GM21515 (cell line): Measurements from ENCODE around the gene KEL.

ENCODE experiments used
- ATAC-seq: cut with Tn5 transposase; IDR thresholded peaks from one replicate; pipeline ENCODE4 v1.9.1; 2021; ENCODE audit not compliant: unreplicated experiment

The KEL gene

DNA sequence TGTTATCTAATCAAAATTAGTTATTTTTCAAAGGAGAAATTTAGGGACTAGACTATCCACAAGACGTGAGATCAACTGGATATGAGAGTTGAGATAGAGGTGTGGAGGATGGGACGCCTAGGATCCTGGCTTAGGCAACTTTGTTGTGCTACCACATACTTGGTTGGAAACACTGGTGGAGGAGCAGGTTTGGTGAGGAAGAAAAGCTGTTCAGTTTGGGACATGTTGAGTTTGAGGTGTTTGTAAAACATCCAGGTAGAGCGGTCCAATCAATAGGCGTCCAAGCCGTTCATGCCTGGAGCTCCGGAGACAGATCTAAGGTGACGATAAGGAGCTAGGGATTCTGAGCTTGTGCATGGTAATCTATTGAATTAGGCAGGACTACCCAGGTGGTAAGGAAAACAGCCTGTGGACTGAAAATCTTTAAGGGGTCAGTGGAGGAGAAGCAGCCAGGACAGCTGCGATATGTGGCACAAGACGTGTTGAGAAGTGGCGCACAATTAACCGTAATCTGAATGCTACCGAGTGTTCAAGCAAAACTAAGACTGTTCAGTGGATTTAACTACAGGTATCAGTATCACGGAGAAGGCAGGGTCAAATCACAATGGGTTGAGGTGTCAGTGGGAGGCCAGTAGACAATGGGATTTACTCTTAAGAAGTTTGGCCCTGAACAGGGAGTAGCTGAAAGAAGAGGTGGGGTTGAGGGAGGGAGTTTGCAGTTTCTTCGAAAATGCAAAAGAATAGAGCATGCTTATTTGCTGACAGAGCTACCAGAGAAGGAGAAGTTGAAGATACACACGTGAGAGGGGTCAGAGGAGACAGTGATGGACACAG, 60.5 kb downstream of the KEL start:
- no peak for ATAC-seq

GRCh38 chr7:142899661-142900060, 62.5 kb downstream of the KEL start:
- ATAC-seq, result no peak

DNA sequence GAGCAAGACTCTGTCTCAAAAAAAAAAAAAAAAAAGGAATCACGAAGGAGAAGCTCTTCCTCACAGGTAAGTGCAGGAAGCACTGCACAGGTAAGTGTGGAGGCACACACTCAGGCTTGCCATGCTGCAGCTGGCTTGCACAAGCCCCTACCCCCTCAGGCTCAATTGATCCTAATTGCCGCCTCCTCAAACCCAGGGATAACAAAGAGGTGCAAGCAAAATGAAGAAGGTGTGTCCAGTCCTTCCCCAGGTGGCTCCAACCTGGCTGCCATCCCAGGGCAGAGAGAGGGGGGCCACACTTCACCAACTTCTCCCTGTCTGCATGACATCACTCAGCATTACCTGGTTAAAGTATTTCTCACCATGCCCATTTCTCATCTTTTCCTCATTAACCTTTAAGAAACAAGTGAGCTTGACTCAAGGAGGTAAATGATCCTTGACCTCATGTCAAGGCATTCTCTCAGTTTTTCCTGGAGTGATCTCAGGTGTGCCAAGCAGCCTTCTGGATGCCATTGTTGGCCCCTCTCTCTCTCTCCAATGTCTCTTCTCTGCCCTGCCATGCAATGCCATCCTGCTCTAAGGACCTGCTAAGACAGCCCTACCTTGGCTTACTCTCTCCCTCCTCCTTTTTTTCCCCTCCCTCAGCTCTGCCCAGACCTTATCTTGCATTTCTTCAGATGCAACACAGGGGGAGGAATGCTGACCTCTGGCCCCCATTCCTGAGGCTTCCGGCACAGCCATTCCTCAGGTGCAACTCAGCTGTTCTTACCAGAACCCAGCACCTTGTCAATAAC, 63.6 kb downstream of the KEL start:
- ATAC-seq, result no peak

- ATAC-seq, result no peak
These were observed 64.5 kb downstream of the KEL start for GRCh38 chr7:142897691-142898090.

DNA sequence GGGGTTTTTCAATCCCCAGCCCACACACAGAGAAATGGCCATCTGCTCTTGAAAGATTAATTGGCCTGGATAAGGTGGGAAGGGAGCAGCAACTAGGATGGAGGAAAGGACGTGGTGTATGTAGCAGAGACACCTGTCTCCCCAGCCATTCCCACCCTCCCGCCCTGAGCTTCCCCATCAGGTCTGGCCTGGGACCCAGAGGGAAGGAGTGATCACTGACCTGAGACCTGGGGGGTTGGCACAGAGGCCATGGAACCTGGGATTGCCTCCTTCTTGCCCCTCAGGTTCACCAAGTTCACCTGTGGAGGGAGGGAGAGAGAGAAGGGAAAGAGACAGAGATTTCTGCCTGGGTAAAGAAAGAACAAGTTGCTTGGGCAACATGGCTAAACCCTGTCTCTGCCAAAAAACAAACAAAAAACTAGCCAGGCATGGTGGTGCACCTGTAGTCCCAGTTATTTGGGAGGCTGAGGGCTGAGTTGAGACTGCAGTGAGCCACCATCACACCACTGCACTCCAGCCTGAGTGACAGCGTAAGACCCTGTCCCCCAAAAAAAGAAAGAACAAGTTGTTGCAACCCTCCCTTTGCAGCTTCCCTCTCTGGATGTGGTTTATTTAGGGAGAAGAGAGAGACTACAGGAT, 65.3 kb downstream of the KEL start:
- ATAC-seq, result no peak

- ATAC-seq, result no peak
These were observed 66.0 kb downstream of the KEL start for GRCh38 chr7:142896151-142896550.

- ATAC-seq, result no peak
These were observed 67.1 kb downstream of the KEL start for GRCh38 chr7:142894985-142895593.

- no peak for ATAC-seq
These were observed 67.8 kb downstream of the KEL start for GRCh38 chr7:142894112-142894984.

GRCh38 chr7:142892951-142893350, 69.2 kb downstream of the KEL start:
- no peak for ATAC-seq

DNA sequence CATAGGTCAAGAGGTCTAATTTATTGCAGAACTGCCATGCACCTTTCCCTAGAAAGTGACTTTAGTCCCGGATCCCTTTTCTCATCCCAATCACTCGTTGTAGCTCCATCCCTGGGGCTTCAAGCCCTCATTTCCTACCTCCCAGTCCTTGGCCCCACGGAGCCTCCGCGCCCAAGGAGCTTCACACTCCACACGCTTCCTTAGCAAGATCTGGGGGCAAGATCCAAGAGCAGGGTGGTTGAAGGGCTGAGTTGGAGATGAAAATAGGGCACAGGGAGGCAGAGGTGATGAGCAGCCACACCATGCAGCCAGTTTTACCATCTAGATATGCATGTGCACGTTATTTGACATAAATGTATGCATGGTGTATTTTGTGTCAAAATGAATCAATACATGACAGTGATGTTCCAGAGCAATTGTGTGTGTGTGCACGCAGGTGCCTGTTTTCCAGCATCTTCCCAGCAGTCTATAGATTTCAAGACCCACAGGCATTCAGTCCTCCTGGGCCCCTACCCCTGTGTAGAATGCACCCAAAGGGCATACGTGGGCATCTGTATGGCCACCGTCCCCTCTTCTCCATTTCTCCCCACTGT, 70.6 kb downstream of the KEL start:
- ATAC-seq, result no peak
